Endothelial cell of umbilical vein (primary cell): Measurements from ENCODE around the gene LRRC74B. TPM values are rescaled to one million over a fixed set of nuclear protein-coding genes. Genes with fewer than 3 reads are reported as not detected.
"Not testable (repeated sequence)": the region's sequence is repeated elsewhere in the genome, so short reads cannot be mapped to it uniquely, and the experiment has no call there.

Experiments
- BruUV-seq: library from RNA; stranded (reverse); fragments of 400-500 nt; replicated peaks from 2 replicates; lab custom pipeline; 2021; lab: Mats Ljungman, UMichigan
- CTCF ChIA-PET: fragments of 300-600, 350-600 bp; sonication (Branson Sonifier 250); formaldehyde crosslinking; loops from one replicate; lab custom pipeline; 2021; ENCODE audit warnings: antibody characterized with exemption, inconsistent platforms; lab: Charles Lee
- POLR2A ChIA-PET: fragments of 300-600, 350-600 bp; sonication (Branson Sonifier 250); formaldehyde crosslinking; loops from one replicate; lab custom pipeline; 2021; ENCODE audit warnings: antibody characterized with exemption, inconsistent platforms; lab: Charles Lee
- DNase-seq: peaks from one replicate; pipeline ENCODE4 v3.0.0-alpha.2; 2011; ENCODE audit warnings: low read depth, low spot score
- FAIRE-seq: peaks from 2 replicates; lab custom pipeline; 2011; peaks lifted over from hg19 to GRCh38; lab: Jason Lieb, UNC
- H2AFZ ChIP-seq: 2 replicates; pipeline ENCODE4 v1.6.0; 2012; ENCODE audit warnings: low read depth, low read length, control low read depth, inconsistent platforms
- H3K27ac ChIP-seq: 2 replicates; pipeline ENCODE4 v1.5.1; 2011; ENCODE audit warnings: low read depth, mild to moderate bottlenecking, control low read depth, low read length, moderate library complexity; ENCODE audit not compliant: insufficient read depth
- H3K27me3 ChIP-seq, 2 experiments: 2 replicates each; pipeline versions ENCODE4 v1.6.0 to v1.6.1; 2011; ENCODE audit warnings: low read length in 2 of 2, mixed read lengths in 1 of 2; ENCODE audit not compliant: control insufficient read depth in 2 of 2, insufficient read depth in 2 of 2
- H3K36me3 ChIP-seq, 2 experiments: 2 replicates in 1 of 2; 3 replicates in 1 of 2; pipeline ENCODE4 v1.5.1; 2011; ENCODE audit warnings: low read length in 2 of 2, mild to moderate bottlenecking in 1 of 2, moderate library complexity in 1 of 2; ENCODE audit not compliant: control insufficient read depth in 2 of 2, insufficient read depth in 2 of 2; ENCODE audit errors: extremely low read depth in 1 of 2
- H3K4me1 ChIP-seq: 3 replicates; pipeline ENCODE4 v1.5.1; 2011; ENCODE audit warnings: mild to moderate bottlenecking, low read length; ENCODE audit not compliant: control insufficient read depth, insufficient read depth; ENCODE audit errors: extremely low read depth
- H3K4me2 ChIP-seq: 2 replicates; pipeline ENCODE4 v1.6.1; 2011; ENCODE audit warnings: low read length, control low read depth, mixed read lengths; ENCODE audit not compliant: insufficient read depth
- H3K4me3 ChIP-seq, 3 experiments: fragments of 200-600 bp in 1 of 3; sonication (generic), shearing (Covaris generic) in 1 of 3; replicated peaks in 1 of 3; 2 replicates each; pipeline ENCODE4 v1.5.1; 2011 to 2016; ENCODE audit warnings: control low read depth in 3 of 3, low read length in 3 of 3, mild to moderate bottlenecking in 2 of 3, inconsistent platforms in 1 of 3, low read depth in 1 of 3, moderate library complexity in 1 of 3; ENCODE audit not compliant: insufficient read depth in 1 of 3
- H3K79me2 ChIP-seq: 2 replicates; pipeline ENCODE4 v1.6.0; 2012; ENCODE audit warnings: low read length, inconsistent platforms; ENCODE audit not compliant: control insufficient read depth, insufficient read depth
- H3K9ac ChIP-seq: replicated peaks from 2 replicates; pipeline ENCODE3; 2011; ENCODE audit warnings: low read length, control low read depth; ENCODE audit not compliant: insufficient read depth; ENCODE audit errors: extremely low read depth
- H3K9me1 ChIP-seq: replicated peaks from 3 replicates; pipeline ENCODE4 v1.6.0; 2011; ENCODE audit warnings: mild to moderate bottlenecking, low read length; ENCODE audit not compliant: control insufficient read depth, insufficient read depth; ENCODE audit errors: extremely low read depth
- H3K9me3 ChIP-seq: replicated peaks from 2 replicates; pipeline ENCODE4 v1.5.1; 2012; ENCODE audit warnings: low read length, inconsistent platforms; ENCODE audit not compliant: control insufficient read depth, insufficient read depth
- H4K20me1 ChIP-seq: replicated peaks from 2 replicates; pipeline ENCODE3; 2011; ENCODE audit warnings: mild to moderate bottlenecking, low read length; ENCODE audit not compliant: control insufficient read depth, insufficient read depth; ENCODE audit errors: extremely low read depth
- EZH2 ChIP-seq: IDR thresholded peaks from 2 replicates; pipeline ENCODE4 v1.6.1; 2012; ENCODE audit warnings: borderline replicate concordance, low read depth, mild to moderate bottlenecking, moderate library complexity, low read length, inconsistent platforms; ENCODE audit not compliant: severe bottlenecking
- FOS ChIP-seq: IDR thresholded peaks from 2 replicates; pipeline ENCODE4 v1.6.1; 2011; ENCODE audit warnings: mild to moderate bottlenecking, low read length, moderate library complexity, borderline replicate concordance; ENCODE audit not compliant: insufficient read depth
- GATA2 ChIP-seq: IDR thresholded peaks from 2 replicates; pipeline ENCODE4 v1.7.0; 2011; ENCODE audit warnings: low read depth, mild to moderate bottlenecking, moderate library complexity, mixed read lengths, low read length; ENCODE audit not compliant: insufficient read length, insufficient read depth
- JUN ChIP-seq: IDR thresholded peaks from 2 replicates; pipeline ENCODE4 v1.6.1; 2011; ENCODE audit warnings: borderline replicate concordance, low read depth; ENCODE audit not compliant: insufficient read length, insufficient read depth
- MYC ChIP-seq: IDR thresholded peaks from one replicate; pipeline ENCODE4 v1.6.1; 2011; ENCODE audit warnings: mild to moderate bottlenecking, low read depth, low read length
- POLR2A ChIP-seq: IDR thresholded peaks from 2 replicates; pipeline ENCODE4 v1.6.1; 2012; ENCODE audit warnings: low read depth, mild to moderate bottlenecking, control low read depth, low read length
- POLR2AphosphoS5 ChIP-seq: IDR thresholded peaks from 2 replicates; pipeline ENCODE4 v1.6.1; 2012; ENCODE audit warnings: low read depth, mild to moderate bottlenecking, control low read depth, low read length, moderate library complexity; ENCODE audit not compliant: insufficient read depth
- dilution Hi-C: fragments of 300-500 bp; cut with MboI; formaldehyde crosslinking; loops from one replicate; pipeline ENCODE4 v1.15.0; 2019; ENCODE audit warnings: low sequenced_read_pairs; ENCODE audit not compliant: extremely low pct_ligation_motif_present
- intact Hi-C: fragments of 100-400 bp; cut with micrococcal nuclease; formaldehyde crosslinking; loops from one replicate; pipeline ENCODE4 v1.10.0; 2022
- polyA plus RNA-seq, 4 experiments: library from polyadenylated mRNA; depleted of rRNA in 3 of 4; stranded (reverse) in 3 of 4; unstranded in 1 of 4; fragments of >200 nt; gene quantifications; 2 replicates each; pipeline versions ENCODE4 v1.2.1 to v1.2.3, GENCODE V29; 2011 to 2012; ENCODE audit warnings: missing spikeins in 1 of 4
- total RNA-seq: library from RNA; stranded (reverse); gene quantifications from 2 replicates; pipeline ENCODE4 v1.2.3, GENCODE V29; 2021
- TF ChIP-seq, protein P1 (sequence below): IDR thresholded peaks from 2 replicates; pipeline ENCODE4 v1.6.1; 2011; ENCODE audit not compliant: insufficient read depth, insufficient read length
- TF ChIP-seq, protein P2 (sequence below), 2 donors: IDR thresholded peaks; 1 replicate in 1 of 2; 2 replicates in 1 of 2; pipeline ENCODE4 v1.5.1; 2011; ENCODE audit warnings: low read length in 2 of 2, mild to moderate bottlenecking in 2 of 2, moderate library complexity in 2 of 2, control low read depth in 1 of 2, inconsistent platforms in 1 of 2, low read depth in 1 of 2; ENCODE audit not compliant: insufficient read depth in 1 of 2; ENCODE audit errors: extremely low read depth in 1 of 2

The LRRC74B gene
- total and polyA plus RNA-seq, 2 donors (not counting 3 experiments of a cell fraction or from before 2014, with no cell fraction given): not detected

DNA sequence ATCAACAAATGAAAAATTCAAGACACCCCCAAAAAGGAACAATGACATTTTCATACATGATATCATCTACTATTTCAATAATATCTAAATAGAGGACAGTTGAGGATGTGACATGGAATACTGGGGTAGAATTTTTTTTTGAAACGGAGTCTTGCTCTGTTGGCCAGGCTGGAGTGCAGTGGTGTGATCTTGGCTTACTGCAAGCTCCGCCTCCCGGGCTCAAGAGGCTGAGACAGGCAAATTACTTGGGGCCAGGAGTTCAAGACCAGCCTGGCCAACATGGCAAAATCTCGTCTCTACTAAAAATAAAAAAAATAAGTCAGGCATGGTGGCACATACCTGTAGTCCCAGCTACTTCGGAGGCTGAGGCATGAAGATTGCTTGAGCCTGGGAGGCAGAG is 41.4 kb downstream of the LRRC74B start:
- ChIA-PET CTCF (interaction anchor here (1.6 kb wide), 1 partner anchor 16 kb away, joined by 7 read pairs; no protein-coding TSS in a partner anchor), POLR2A (no interaction called here)
- Histone ChIP-seq H2AFZ (no peak overlapping the region), H3K4me1 (no peaks in the 10 kb centered on the region), H3K4me3 (no peak overlapping the region), H3K9ac (no peak overlapping the region), H3K9me3 (no peaks in the 10 kb centered on the region), H3K4me2 (no peak overlapping the region), H3K27me3 (peaks cover 0 to 3% of the 10 kb centered on the region in 2 experiments), H3K9me1 (no peaks in the 10 kb centered on the region), H3K36me3 (no peaks in the 10 kb centered on the region), H3K27ac (no peak overlapping the region), H3K79me2 (no peaks in the 10 kb centered on the region), H4K20me1 (no peaks in the 10 kb centered on the region)
- no TSS peak for BruUV-seq
- DNase-seq (no peak), FAIRE-seq (no peak)
- TF ChIP-seq EZH2: no peak
- TF ChIP-seq, protein P1, sequence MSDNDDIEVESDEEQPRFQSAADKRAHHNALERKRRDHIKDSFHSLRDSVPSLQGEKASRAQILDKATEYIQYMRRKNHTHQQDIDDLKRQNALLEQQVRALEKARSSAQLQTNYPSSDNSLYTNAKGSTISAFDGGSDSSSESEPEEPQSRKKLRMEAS: no peak
- TF ChIP-seq FOS: no peak
- no peak for TF ChIP-seq POLR2A
- TF ChIP-seq, protein P2, sequence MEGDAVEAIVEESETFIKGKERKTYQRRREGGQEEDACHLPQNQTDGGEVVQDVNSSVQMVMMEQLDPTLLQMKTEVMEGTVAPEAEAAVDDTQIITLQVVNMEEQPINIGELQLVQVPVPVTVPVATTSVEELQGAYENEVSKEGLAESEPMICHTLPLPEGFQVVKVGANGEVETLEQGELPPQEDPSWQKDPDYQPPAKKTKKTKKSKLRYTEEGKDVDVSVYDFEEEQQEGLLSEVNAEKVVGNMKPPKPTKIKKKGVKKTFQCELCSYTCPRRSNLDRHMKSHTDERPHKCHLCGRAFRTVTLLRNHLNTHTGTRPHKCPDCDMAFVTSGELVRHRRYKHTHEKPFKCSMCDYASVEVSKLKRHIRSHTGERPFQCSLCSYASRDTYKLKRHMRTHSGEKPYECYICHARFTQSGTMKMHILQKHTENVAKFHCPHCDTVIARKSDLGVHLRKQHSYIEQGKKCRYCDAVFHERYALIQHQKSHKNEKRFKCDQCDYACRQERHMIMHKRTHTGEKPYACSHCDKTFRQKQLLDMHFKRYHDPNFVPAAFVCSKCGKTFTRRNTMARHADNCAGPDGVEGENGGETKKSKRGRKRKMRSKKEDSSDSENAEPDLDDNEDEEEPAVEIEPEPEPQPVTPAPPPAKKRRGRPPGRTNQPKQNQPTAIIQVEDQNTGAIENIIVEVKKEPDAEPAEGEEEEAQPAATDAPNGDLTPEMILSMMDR (IDR thresholded peaks at IDR 0.05; ENCODE audit: extremely low read depth in 1 of 2, insufficient read depth in 1 of 2, low read depth in 1 of 2, low read length in 2 of 2): no peak
- no peak for TF ChIP-seq GATA2
- no peak for TF ChIP-seq MYC
- TF ChIP-seq POLR2AphosphoS5: no peak
- TF ChIP-seq JUN: no peak
- intact Hi-C loops (no loop called here), dilution Hi-C loops (no loop called here)

DNA sequence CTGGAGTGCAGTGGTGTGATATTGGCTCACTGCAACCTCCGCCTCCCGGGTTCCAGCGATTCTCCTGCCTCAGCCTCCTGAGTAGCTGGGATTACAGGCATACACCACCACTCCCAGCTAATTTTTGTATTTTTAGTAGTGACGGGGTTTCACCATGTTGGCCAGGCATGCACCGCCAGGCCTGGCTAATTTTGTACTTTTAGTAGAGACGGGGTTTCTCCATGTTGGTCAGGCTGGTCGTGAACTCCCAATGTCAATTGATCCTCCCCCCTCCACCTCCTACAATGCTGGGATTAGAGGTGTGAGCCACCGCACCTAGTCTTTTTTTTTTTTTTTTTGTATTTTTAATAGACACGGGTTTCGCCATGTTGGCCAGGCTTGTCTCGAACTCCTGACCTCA is 42.2 kb downstream of the LRRC74B start:
- H3K9me1 ChIP-seq, H3K4me1 ChIP-seq, H3K27ac ChIP-seq, H4K20me1 ChIP-seq, dilution Hi-C loops, BruUV-seq, H3K4me2 ChIP-seq, intact Hi-C loops, DNase-seq, H3K79me2 ChIP-seq, H3K27me3 ChIP-seq, POLR2A ChIA-PET, H3K9me3 ChIP-seq, H3K9ac ChIP-seq, FAIRE-seq, H3K36me3 ChIP-seq, H2AFZ ChIP-seq, H3K4me3 ChIP-seq: not testable (repeated sequence)
- CTCF ChIA-PET: interaction anchor here (1.6 kb wide), 1 partner anchor 15 kb away, joined by 7 read pairs; no protein-coding TSS in a partner anchor

DNA sequence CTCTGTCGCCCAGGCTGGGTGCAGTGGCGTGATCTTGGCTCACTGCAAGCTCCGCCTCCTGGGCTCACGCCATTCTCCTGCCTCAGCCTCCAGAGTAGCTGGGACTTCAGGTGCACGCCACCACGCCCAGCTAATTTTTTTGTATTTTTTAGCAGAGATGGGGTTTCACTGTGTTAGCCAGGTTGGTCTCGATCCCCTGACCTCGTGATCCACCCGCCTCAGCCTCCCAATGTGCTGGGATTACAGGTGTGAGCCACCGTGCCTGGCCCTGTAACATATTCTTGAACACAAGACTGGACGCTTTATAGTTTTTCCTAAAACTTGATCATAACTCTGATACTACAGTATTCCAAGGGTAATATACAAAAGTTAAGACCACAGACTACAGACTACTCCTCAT is 45.5 kb downstream of the LRRC74B start:
- H3K9me1 ChIP-seq, POLR2A ChIA-PET, H3K9ac ChIP-seq, intact Hi-C loops, H3K4me1 ChIP-seq, H3K27me3 ChIP-seq, dilution Hi-C loops, H3K79me2 ChIP-seq, DNase-seq, BruUV-seq, FAIRE-seq, H3K9me3 ChIP-seq, H3K36me3 ChIP-seq, H3K4me3 ChIP-seq, H2AFZ ChIP-seq, H4K20me1 ChIP-seq, H3K27ac ChIP-seq, H3K4me2 ChIP-seq: not testable (repeated sequence)
- CTCF ChIA-PET: interaction anchor here (1.7 to 2.1 kb wide), 2 partner anchors 11 kb away, joined by 7 to 10 read pairs; no protein-coding TSS in a partner anchor
